Activated T-cell treated with anti-CD3 and anti-CD28 coated beads, Interleukin-2, amount 50 U/mL, for 72 hours (primary cell): ENCODE measurements around the gene ATP6V1E1. TPM values are rescaled to one million over a fixed set of nuclear protein-coding genes. Genes with fewer than 3 reads are reported as not detected.

Experiments
- total RNA-seq, 2 donors: library from RNA; stranded (reverse); gene quantifications; one replicate each; pipeline ENCODE4 v1.2.3, GENCODE V29; 2022

The ATP6V1E1 gene
- total RNA-seq, 2 donors from 2014 or later: 83.4 to 89.5 TPM

Other genes starting within 250 kb of the ATP6V1E1 start
- gene SLC25A18, start 65.3 kb downstream of the ATP6V1E1 start, total RNA-seq: not detected
- gene BCL2L13, start 10.0 kb upstream of the ATP6V1E1 start, total RNA-seq: 10 to 100 TPM; 42.1 to 46.9 TPM
- gene BID, start 145.7 kb upstream of the ATP6V1E1 start, total RNA-seq: 10 to 100 TPM in 1 of 2 donors, 1 to 10 TPM in 1; 7.7 to 11.6 TPM